Right kidney (tissue), 1 donor: ENCODE data around the gene SDK1.

Experiments used
- DNase-seq: peaks from one replicate; pipeline ENCODE4 v3.0.0-alpha.2; 2016

Gene SDK1

DNA sequence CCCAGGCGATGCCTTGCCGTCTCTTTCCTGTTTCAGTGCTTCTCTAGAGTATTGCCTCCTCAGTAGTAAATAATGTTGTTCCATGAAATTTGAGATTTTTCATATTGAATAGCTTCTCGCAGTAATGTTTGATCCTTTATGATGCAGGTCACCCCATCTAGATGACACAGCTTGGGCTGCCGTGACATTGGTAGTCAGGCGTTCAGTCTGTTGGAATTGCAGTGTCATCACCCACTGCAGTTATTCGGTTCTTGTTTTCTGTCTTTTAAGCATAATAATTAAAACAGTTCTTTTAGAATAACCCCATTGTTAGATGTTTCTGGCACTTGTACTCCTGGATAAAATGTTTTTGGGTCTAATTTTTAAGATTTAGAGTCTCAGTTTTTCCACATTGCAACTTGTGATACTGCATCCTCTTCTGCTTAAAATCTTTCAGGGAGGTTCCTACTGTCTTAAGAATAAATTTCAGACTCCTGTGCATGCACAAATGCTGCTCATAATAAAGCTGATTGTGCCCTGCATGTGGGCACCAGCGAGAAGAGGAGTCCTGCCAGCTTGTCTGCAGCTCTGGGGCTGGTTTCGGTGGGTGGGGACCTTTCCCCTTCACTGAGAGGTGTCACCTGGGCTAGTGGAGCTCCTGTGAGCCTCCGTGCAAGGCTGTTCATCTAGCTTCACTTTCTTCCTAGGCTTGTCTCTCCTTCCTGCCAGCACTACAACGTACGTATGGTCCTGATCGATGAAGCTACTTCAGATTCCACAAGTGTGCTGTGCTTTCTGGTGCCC lies 44.8 kb downstream of the SDK1 start:
- DNase-seq, result no peak

DNA sequence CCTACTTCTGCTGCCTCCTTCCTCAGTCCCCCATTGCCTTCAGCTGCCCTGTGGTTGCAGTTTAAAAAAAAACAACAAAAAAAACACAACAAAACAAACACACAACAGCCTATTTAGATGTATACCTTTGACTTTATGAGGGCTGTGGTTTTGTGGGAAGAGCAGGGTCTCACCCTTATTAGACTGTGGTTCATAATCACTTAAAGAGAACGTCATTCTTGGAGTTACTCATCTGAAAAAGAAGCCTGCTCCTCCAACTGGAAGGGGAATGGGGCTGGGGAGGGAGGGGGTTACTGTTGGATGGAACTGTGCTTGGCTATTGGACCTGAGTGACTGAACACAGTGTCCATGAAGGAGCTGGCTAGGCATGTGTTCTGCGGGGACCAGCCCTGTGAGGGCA lies 48.1 kb downstream of the SDK1 start:
- no peak for DNase-seq

DNA sequence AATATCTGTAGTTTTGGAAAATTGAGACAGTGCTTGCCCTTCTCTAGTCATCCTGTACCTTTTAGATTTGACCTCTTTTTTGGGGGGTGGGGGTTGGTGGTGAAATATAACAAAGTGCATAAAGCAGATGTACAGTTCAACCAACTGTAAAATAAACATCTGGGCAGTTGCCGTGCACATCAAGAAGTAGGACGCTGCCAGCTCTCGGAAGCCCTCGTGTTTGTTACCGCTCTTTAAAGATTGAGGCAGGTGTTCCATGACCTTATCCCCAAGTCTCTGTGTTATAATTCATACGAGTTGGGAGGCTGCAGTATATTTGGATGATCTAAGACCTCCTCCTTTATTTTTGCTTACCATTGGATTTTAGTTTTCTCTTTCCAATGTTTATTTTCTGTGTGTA lies 55.1 kb downstream of the SDK1 start:
- DNase-seq, result no peak

DNA sequence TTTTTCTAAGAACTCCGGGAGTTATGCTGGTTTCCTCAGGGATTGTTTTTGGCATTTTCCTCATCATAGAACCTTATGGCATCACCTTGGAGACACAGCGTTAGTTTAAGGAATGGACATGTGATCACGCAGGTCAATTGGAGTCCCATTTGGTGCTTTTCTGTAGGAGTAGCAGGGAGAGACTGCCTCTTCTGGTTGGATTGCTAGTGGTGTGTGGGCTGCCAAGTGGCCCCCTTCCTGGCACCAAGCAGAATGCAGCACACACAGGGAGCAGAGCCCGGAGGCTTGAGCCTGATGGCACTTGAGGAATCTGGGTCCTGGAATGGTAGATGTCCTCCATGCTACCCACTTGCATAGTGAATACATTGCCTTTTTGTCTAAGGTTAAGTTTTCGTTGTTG lies 57.9 kb downstream of the SDK1 start:
- no peak for DNase-seq

DNA sequence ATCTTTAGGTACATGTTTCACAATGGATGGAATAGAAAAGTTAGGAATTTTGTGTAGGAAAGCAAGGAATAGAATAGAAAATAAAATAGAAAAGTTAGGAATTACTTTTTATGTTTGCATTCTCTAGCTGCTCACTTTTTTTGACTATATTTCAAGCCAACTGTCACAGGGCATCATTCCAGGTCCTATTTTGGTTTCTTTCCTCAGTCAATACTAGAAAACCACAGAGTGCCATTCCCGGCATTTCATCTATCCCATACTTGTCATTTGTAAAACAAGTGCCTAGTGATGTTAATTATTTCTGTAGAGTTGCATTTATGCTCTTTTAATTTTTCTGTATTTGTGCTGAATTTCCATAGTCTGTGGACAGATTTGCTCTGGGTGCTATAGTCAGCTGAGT lies 66.2 kb downstream of the SDK1 start:
- no peak for DNase-seq

DNA sequence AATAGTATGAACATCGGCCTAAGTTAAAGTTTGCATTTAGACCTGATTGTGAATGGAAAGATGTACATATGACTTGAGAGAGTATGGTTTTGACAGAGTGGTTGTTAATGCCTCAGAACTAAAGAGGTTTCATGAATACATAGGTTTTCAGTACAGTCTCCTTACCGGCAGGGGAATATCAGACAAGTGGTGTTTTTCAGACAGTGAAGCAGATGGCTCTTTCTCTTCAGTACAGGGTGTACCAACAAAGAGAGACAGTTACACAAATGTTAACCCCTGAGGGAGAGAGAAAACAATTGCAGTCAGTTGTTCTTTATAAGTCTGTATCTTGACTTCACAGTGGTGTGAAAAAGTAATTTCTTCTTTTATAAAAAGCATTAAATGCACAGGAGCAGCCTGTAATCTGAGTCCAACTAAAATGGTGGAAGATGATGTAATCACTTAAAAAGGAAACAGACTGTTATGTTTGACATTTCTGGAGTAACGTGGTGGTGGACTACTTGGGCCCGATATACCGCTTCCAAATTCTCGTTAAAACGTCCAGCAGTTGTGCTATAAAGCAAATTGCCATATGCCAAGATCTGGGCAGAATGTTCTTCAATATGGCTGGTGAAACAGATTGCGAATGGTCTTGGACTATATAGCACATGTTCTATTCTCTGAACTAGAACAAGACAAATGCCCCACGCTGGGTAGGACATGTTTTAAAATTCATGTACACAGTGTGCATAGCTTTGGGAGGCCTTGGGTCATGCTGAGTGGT lies 69.2 kb downstream of the SDK1 start:
- no peak for DNase-seq

DNA sequence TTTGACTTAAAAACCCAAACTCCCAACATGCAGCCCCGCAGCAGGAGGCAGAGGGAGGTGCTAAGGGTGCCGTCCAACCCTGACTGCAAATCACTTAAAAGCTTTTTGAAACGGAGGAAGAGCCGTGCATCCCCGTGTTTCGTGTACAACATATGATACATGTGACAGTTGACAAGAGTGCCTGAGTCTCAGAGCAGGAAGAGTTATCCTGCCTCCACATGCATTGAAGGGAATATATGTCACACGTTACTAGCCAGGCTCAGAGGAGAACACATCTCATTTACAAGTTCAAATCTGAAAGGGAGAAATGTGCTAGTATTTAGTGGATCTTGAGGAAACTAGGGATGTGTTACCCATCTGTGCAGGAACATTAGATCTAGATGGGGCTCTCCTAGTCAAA lies 69.9 kb downstream of the SDK1 start:
- DNase-seq, result no peak

DNA sequence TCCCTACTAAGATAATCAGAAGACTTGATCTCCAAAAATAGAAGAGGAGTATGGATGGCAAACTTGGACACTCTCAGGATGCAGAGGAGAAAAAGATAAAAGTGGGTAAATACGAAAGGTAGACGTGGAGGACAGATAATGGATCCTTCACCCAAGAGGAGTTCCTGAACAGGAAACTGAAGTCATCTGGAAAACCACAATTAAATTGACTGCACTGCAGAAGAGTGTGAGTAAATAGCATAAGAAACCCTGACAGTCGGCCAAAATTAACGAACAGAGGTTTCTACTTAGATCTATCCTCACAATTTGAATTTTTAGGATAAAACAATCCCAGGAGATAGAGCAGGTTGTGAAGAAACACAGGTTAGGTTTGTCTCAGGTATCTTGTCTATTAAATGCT lies 70.5 kb downstream of the SDK1 start:
- DNase-seq, result no peak

DNA sequence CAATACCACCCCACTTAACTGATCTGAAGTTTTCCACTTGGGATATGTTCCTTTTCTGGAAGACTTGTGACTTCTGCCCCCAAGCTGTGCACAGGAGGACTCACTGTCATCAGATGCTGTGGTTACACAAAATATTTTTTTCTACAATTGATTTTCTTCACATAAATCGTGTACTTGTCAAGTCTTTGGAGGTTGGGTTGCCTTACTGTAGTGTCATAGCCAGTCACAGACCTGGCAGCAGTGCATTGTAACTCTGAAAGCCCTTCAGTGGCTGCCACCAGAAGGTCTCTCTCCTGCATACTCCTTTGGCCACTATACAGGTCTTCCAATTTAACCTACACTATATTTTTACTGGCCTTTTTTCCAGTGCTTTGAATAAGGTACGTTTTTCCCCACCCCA lies 73.2 kb downstream of the SDK1 start:
- DNase-seq, result no peak

DNA sequence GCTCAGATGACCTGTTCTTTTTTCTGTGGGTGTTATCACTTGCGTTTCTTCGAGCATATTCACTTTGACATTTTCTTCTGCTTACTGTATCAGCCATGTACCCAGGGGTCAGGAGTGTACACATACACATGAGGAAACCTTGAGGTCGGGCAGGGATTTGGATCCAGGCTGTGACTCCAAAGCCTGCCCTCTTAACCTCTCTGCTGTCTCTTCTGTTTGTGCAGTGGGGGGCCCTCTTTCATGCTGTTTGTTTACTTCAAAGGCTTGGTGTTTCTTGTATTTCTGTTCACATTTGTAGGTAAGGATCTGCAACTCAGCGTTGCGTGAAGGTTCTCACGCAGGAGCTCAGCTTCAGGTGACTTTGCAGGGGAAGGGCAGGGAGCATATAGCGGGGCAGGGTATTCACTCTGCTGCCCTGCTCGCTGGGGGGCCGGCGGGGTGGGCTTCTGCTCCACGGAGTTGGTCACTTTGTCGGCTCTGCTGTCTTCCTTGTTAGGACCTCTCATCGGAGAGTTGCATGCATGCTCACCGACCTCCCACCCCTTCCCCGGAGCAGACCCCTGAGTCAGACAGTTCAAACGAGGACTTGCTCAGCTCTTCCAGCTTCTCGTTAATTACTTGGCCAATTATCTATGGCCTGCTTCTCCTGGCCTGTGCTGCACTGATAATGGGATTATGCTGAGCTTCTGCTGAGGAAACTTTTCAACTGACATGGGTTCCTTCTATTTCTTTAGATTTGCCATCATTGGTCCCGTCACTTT lies 77.5 kb downstream of the SDK1 start:
- DNase-seq, result no peak

DNA sequence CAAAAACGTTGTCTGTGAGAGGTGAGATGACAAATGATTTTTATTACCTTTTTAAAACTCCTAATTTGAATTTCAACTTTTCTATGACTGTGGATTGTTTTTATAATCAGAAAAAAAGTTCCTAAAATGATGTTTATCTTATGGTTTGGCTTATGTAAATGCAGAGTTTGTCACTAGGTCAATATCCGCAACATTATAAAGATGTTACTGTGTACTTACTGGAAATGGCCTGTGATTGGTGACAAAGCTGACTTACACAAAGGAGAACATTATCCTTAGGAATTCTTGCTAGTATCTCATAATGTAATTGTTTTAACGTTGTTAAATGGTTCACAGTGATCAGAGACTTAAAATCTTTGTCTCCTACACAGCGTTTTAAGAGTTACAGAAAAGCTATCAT lies 79.0 kb downstream of the SDK1 start:
- DNase-seq, result no peak

DNA sequence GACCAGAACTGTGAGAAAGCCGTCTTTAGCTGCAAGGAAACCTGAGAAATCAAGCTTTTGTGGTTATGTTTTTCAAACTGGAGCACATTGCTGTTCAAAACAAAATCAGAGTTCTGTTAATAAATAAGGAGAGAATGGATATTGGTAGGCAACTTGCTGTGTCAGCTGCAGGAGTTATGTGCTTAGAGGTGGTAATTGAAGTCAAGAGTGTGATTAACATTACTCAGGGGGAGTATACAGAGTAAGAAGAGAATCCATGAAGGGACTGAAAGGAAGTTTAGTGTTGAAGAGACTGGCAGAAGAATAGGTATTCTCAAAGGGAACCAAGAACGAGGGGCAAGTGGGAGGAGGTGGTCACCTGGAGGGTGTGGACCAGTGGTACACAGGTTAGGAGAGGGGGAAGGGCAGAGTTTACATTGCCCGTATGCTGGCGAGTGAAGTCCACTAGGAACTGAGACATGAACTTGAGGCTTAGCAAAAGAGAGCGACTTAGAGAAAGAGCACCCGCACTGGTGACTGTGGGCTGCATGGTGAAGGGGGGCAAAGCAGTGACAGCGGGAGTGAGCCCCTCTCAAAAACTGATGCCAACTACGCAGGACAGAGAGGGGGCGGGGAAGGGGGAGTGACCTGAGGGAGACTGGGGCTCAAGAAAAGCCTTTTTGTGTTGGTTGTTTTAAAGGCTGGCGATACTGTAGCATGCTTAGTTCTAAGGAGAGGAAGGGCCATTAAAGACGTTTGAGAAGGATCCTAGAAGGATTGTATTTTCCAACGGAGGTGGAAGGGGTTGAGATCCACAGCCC lies 80.0 kb downstream of the SDK1 start:
- no peak for DNase-seq

DNA sequence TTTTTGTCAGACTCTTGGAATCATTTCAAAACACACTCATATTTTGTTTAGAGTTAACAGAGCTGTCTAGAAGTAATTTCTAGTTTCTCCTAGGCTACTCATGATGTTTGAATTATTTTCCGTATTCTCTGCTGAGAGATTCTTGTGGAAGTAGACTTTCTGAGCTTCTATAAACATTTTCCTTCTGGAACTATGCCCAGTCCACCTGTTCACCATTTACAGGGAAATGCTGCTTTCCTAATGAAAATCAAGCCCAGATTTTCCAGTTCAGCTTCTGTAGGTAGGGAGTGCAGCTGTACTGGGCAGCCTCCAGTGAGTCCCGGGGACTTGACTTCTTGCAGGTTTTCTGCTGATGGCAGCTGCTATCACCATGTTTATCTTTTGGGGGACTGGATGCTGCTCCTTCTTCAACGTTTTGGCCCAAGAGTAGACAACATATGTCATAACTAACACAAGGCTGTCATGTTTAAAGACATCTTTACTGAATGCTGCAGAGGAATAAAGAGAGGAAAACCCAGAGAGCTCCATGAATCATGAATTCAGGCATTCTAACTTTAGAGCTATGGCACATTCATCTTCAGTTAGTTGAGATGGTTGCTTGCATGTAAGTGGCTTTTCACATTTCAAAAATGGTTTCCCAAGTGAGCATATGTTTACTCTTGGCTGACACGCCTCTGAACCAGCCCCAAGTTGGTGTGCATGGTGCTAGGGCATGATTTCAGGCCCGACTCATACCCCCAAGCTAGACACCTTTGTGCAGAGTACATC lies 85.6 kb downstream of the SDK1 start:
- no peak for DNase-seq

DNA sequence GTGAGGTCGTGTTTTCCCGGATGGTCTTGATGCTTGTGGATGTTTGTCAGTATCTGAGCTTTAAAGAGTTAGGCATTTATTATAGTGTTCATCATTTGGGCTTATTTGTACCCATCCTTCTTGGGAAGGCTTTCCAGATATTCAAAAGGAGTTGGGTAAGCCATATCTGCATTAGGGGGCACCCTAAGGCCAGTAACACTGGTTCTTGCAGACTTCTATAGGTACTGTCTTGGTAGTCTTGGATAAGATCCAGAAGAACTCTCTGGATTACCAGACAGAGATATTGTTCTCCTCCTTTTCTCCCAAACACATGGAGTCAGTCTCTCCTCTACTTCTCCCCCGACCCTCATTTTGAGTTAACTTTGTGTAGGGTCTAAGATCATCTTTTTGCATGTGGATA lies 92.8 kb downstream of the SDK1 start:
- no peak for DNase-seq

DNA sequence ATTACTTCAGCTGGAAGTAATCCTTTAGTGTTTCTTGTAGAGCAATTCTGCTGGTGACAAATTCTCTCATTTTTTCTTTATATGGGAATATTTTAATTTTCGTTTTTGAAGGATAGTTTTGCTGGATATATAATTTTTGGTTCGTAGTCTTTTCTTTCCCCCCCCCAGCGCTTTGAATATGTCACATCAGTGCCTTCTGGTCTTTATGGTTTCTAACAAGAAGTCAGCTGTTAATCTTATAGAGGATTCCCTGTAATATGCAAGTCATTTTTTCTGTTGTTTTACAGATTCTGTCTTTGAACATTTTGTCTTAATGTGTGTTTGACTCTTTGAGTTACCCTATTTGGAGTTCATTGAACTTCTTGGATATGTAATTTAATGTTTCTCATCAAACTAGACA lies 96.3 kb downstream of the SDK1 start:
- DNase-seq, result no peak

DNA sequence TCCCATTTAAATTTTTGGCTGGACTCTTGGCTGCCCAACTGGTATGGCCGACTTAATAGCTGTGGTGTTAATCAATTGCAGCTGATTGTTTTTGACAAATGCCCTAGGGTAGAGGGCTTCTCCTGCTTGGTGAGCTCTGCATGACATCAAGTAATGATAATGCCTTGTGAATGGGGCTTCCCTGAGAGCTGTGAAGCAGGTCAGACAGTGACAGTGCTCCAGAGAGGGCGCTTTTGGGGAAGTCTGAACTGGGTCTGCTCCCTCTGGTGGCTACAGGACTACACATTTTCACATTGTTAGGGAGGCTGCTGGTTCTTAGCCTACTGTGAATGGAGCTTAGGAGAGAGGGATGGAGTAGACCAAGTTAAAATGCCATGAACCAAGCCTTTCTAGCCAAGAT lies 98.8 kb downstream of the SDK1 start:
- no peak for DNase-seq

DNA sequence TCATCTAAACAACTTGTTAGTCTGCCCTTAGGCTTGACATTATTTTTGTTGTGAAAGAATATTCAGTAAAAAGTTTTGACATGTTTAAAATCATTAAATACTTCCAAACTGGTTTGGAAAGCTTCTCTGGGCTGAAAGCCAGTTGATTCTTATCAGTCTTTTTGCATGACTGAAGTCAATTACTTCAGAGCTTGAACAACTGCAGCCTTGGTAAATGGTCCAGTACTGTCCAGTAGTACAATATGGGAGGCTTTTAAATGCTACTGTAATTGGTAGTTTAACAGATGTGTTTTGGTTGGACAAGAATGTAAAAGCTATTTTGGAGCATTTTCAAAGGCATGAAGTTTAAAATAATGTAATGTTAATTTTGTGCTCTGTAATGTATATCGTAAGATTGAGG lies 103.4 kb downstream of the SDK1 start:
- no peak for DNase-seq

DNA sequence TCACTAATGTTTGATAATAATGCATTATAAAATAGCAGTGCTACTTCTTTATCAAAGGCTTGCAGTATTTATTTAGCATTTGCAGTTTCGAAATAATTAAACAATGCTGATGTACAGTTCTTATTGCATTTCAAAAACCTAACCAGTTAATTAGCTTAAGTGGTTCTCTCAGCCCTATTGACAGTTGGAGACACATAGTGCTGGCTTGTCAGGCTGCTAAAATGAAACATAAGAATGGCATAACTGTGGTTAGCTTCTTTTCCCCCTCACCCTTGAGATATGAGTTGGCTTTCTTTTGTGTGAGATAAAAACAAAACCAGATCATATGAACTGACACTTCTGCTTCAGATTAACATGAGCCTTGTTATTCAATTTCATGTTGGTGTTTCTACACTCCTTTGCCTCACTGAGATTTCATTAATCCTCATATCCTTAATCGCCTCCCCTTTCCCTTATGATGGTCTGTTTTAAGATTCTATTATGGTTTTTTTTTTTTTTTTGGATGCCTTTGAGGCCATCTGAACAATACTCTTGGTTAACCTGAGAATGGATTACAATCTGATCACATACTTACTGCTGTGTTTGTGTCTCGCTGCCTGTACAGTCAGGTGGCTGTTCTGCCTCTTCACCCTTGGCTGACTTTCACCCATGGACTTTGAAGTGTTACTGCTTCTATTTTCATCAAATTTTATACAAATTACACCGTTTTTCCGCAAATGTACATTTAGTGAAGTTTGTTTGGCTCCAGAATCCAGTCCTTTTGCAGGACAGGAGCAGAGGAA lies 108.0 kb downstream of the SDK1 start:
- DNase-seq, result no peak

DNA sequence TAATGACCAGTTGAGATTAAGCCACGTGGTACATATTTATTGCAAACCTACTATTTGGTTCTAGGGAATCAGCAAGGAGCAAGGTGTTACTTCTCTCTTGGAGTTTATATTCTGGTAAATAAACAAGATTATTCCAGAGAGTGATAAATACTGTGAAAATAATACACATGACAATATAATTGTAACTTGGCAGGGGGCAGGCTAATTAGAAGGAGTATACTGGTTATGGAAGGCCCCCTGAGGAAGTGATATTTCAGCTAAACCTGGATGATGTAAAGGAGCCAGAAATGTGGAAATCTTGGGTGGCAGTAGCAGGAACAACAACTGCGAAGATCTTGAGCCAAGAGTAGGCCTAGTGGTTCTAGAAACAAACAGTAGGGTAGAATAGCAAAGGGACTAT lies 111.8 kb downstream of the SDK1 start:
- DNase-seq, result no peak

DNA sequence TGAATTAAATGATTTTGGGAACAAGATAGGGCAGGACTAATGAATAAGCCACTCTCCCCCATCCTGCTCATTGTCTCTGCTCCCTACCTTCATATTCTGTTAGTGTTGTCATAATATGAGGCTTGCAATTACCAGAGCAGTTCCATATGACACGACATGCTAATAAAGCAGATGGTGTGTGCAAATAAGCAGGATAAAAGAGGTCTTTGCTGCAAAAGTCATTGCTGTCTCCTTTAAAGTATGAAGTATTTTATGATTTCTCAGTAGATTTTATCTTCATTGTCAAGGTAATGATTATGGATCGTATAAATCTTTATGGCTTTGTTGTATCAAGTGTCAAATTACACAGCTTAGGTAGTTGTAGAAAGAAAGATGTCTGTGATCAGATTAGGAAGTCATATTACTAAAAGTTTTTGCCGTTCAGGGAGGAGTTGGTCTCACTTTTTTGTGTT lies 114.8 kb downstream of the SDK1 start:
- DNase-seq, result no peak

DNA sequence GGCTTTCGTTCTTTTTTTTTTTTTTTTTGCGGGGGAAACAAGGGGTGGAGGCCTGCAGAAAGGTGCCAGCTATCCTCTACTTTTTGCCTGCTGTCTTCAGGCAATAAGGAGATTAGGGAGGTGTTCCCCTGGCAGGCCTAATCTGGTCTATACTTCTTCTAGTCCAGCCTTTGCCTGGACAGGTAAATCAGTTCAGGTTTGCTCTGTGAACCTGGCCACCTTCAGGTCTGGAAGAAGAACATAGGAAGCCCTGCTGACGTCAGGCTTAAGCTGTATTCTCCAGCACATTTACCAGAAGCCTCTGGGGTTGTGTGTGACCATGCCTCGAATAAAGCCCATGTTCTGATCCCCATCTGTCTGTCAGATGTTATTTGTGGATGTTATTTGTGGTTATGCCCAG lies 115.4 kb downstream of the SDK1 start:
- no peak for DNase-seq
